MM.1S (cell line): ENCODE data around the gene RABEP1.

Source experiments
- DNase-seq: peaks from one replicate; pipeline ENCODE4 v3.0.0-alpha.2; 2015
- H2AFZ ChIP-seq: fragments of 300-600 bp; sonication (generic); 2 replicates; pipeline ENCODE4 v1.6.0; 2016; ENCODE audit warnings: antibody characterized with exemption, low read length
- H3F3A ChIP-seq: fragments of 300-600 bp; sonication (generic); 2 replicates; pipeline ENCODE4 v1.6.1; 2016; ENCODE audit warnings: mild to moderate bottlenecking, antibody characterized with exemption, low read length, moderate library complexity, mixed read lengths; ENCODE audit not compliant: insufficient read depth
- H3K27ac ChIP-seq: fragments of 300-600 bp; sonication (generic); 2 replicates; pipeline ENCODE4 v1.5.1; 2016; ENCODE audit warnings: mild to moderate bottlenecking, low read length
- H3K27me3 ChIP-seq: fragments of 300-600 bp; sonication (generic); replicated peaks from 2 replicates; pipeline ENCODE4 v1.6.0; 2016; ENCODE audit warnings: low read length; ENCODE audit not compliant: insufficient read depth
- H3K36me3 ChIP-seq: fragments of 300-600 bp; sonication (generic); replicated peaks from 2 replicates; pipeline ENCODE4 v1.6.1; 2016; ENCODE audit warnings: mild to moderate bottlenecking, low read length, mixed read lengths; ENCODE audit not compliant: insufficient read depth
- H3K4me1 ChIP-seq: fragments of 300-600 bp; sonication (generic); 2 replicates; pipeline ENCODE4 v1.6.1; 2016; ENCODE audit warnings: low read length, mixed read lengths
- H3K4me2 ChIP-seq: fragments of 300-600 bp; sonication (generic); 2 replicates; pipeline ENCODE4 v1.6.0; 2016; ENCODE audit warnings: low read depth, low read length
- H3K4me3 ChIP-seq: fragments of 300-600 bp; sonication (generic); 2 replicates; pipeline ENCODE4 v1.5.1; 2016; ENCODE audit warnings: low read length, mixed read lengths
- H3K79me2 ChIP-seq: fragments of 300-600 bp; sonication (generic); 2 replicates; pipeline ENCODE4 v1.6.1; 2016; ENCODE audit warnings: mixed run types, low read length, mixed read lengths
- H3K9ac ChIP-seq: fragments of 300-600 bp; sonication (generic); 2 replicates; pipeline ENCODE4 v1.6.1; 2016; ENCODE audit warnings: low read length, mixed read lengths
- H3K9me2 ChIP-seq: fragments of 300-600 bp; sonication (generic); replicated peaks from 2 replicates; pipeline ENCODE4 v1.6.1; 2016; ENCODE audit warnings: mild to moderate bottlenecking, low read length, mixed read lengths; ENCODE audit not compliant: insufficient read depth
- H3K9me3 ChIP-seq: fragments of 300-600 bp; sonication (generic); replicated peaks from 2 replicates; pipeline ENCODE4 v1.6.1; 2016; ENCODE audit warnings: mild to moderate bottlenecking, low read length, mixed read lengths; ENCODE audit not compliant: insufficient read depth
- H4K20me1 ChIP-seq: fragments of 300-600 bp; sonication (generic); 2 replicates; pipeline ENCODE4 v1.6.1; 2016; ENCODE audit warnings: mild to moderate bottlenecking, low read length, moderate library complexity, mixed read lengths; ENCODE audit not compliant: insufficient read depth
- CTCF ChIP-seq: fragments of 300-600 bp; sonication (generic); IDR thresholded peaks from 2 replicates; pipeline ENCODE4 v1.5.1; 2016; ENCODE audit warnings: antibody characterized with exemption, low read length, mixed read lengths
- EZH2 ChIP-seq: fragments of 300-600 bp; sonication (generic); optimal IDR thresholded peaks from 2 replicates; pipeline ENCODE3; 2017; ENCODE audit warnings: low read depth, mild to moderate bottlenecking, antibody characterized with exemption, low read length, mixed read lengths
- EZH2phosphoT487 ChIP-seq: fragments of 300-600 bp; sonication (generic); IDR thresholded peaks from 2 replicates; pipeline ENCODE4 v1.6.1; 2018; ENCODE audit warnings: antibody characterized with exemption, low read length

RABEP1 gene

DNA sequence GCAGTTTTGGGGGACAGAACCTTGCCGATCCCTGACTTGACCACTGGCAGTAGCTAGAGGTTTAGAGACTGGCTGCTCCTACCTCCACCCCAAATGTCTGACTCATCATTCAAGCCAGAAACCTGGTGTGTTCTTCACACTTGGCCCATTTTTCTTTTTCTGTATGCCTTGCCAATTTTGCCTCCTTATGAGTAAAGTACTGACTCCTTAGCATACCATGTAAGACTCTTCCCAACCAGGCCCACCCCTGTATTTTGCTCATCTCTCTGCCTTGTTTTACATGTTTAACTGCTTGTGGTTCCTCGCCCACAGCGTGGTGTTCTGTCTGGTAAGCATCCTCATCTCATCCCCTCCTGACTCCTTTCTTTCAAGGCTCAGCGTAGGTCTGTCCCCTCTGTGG lies 99.5 kb downstream of the RABEP1 start:
- Histone ChIP-seq H3K9me2 (no peaks in the 10 kb centered on the region), H3K9ac (no peak overlapping the region), H3K36me3 (peaks cover 21% of the 10 kb centered on the region), H3K79me2 (no peaks in the 10 kb centered on the region), H3F3A (0 out of 2 replicates have a peak, but pooled peaks cover 3% of the 10 kb centered on the region), H3K9me3 (no peaks in the 10 kb centered on the region), H3K4me1 (no peaks in the 10 kb centered on the region), H4K20me1 (no peaks in the 10 kb centered on the region), H3K4me2 (no peak overlapping the region), H3K4me3 (no peak overlapping the region), H3K27me3 (no peaks in the 10 kb centered on the region), H2AFZ (no peak overlapping the region), H3K27ac (no peak overlapping the region)
- DNase-seq: no peak
- TF ChIP-seq EZH2 (no peak), CTCF (no peak), EZH2phosphoT487 (no peak)

GRCh38 chr17:5391678-5392077 lies 109.6 kb downstream of the RABEP1 start:
- Histone ChIP-seq H3F3A (no peaks in the 10 kb centered on the region), H3K9ac (no peak overlapping the region), H4K20me1 (no peaks in the 10 kb centered on the region), H3K9me2 (no peaks in the 10 kb centered on the region), H3K36me3 (peaks cover 18% of the 10 kb centered on the region; the same call in 1 of the 2 replicates), H3K27me3 (no peaks in the 10 kb centered on the region), H3K4me3 (no peak overlapping the region), H3K9me3 (no peaks in the 10 kb centered on the region), H2AFZ (no peak overlapping the region), H3K4me2 (no peak overlapping the region), H3K79me2 (no peaks in the 10 kb centered on the region), H3K4me1 (no peaks in the 10 kb centered on the region), H3K27ac (no peak overlapping the region)
- DNase-seq: no peak
- no peak for TF ChIP-seq CTCF
- no peak for TF ChIP-seq EZH2
- no peak for TF ChIP-seq EZH2phosphoT487

DNA sequence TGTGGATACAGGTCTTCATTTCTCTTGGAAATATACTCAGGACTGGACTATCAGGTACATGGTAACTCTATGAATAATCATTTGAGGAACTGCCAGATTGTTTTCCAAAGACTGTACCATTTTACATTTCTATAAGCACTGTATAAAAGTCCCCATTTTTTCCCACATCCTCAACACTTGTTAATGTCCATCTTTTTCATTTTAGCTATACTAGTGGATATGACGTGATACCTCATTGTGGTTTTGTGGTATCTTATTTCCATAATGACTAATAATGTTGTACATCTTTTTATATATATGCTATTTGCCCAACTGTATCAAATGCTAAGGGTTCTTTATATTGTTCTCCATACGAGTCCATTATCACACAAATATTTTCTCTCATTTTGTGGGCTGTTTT lies 114.5 kb downstream of the RABEP1 start:
- no peak for DNase-seq
- Histone ChIP-seq H2AFZ (no peak overlapping the region), H3K36me3 (peaks cover 3% of the 10 kb centered on the region; the same call in 1 of the 2 replicates), H3K4me1 (no peaks in the 10 kb centered on the region), H3K9me2 (no peaks in the 10 kb centered on the region), H3K4me2 (no peak overlapping the region), H3K79me2 (0 out of 2 replicates have a peak, but pooled peaks cover under 1% of the 10 kb centered on the region), H3K9ac (no peak overlapping the region), H4K20me1 (no peaks in the 10 kb centered on the region), H3K27ac (no peak overlapping the region), H3K9me3 (no peaks in the 10 kb centered on the region), H3K27me3 (no peaks in the 10 kb centered on the region), H3K4me3 (no peak overlapping the region), H3F3A (no peaks in the 10 kb centered on the region)
- TF ChIP-seq CTCF: no peak
- no peak for TF ChIP-seq EZH2phosphoT487
- no peak for TF ChIP-seq EZH2

GRCh38 chr17:5399767-5400166 lies 117.7 kb downstream of the RABEP1 start:
- no peak for DNase-seq

More at GRCh38 chr17:5399767-5400166, 117.7 kb downstream of the RABEP1 start:
- Histone ChIP-seq H2AFZ (no peak overlapping the region), H3K9me3 (no peaks in the 10 kb centered on the region), H3K36me3 (peaks cover 8% of the 10 kb centered on the region), H3K9me2 (no peaks in the 10 kb centered on the region), H3K4me3 (no peak overlapping the region), H3F3A (no peaks in the 10 kb centered on the region), H3K4me2 (no peak overlapping the region), H3K79me2 (peaks cover 8% of the 10 kb centered on the region), H3K27me3 (no peaks in the 10 kb centered on the region), H3K27ac (no peak overlapping the region), H4K20me1 (no peaks in the 10 kb centered on the region), H3K4me1 (no peaks in the 10 kb centered on the region), H3K9ac (no peak overlapping the region)
- TF ChIP-seq CTCF: no peak
- TF ChIP-seq EZH2: no peak
